ENCODE measurements around the gene MCOLN1. TPM values are rescaled to one million over a fixed set of nuclear protein-coding genes. Genes with fewer than 3 reads are reported as not detected.

MCOLN1 gene
- total RNA-seq, 1 experiment from 2014 or later = 10.2 TPM

- Histone ChIP-seq H3K27me3 (ENCODE audit: low read length) (no peaks in the 10 kb centered on the region), H3K4me3 (ENCODE audit: low read length) (no peak overlapping the region), H4K20me1 (ENCODE audit: low read length) (no peaks in the 10 kb centered on the region), H2AFZ (ENCODE audit: low read length) (no peak overlapping the region), H3K27ac (ENCODE audit: low read length) (no peak overlapping the region), H3K79me2 (ENCODE audit: low read length) (no peaks in the 10 kb centered on the region), H3K4me1 (ENCODE audit: insufficient read depth, low read length) (no peaks in the 10 kb centered on the region), H3F3A (ENCODE audit: low read length, unreplicated experiment) (no peaks in the 10 kb centered on the region), H3K9me2 (replicated peaks; ENCODE audit: low read length) (no peaks in the 10 kb centered on the region), H3K9me3 (ENCODE audit: low read length) (no peaks in the 10 kb centered on the region), H3K9ac (ENCODE audit: low read length) (no peak overlapping the region), H3K4me2 (ENCODE audit: low read length) (no peak overlapping the region), H3K36me3 (ENCODE audit: low read depth, low read length) (peaks cover 35% of the 10 kb centered on the region)
- TF ChIP-seq CTCF (conservative IDR thresholded peaks at IDR 0.05; ENCODE audit: low read depth, low read length) (no peak), EZH2phosphoT487 (IDR thresholded peaks at IDR 0.05; ENCODE audit: borderline replicate concordance, low read length) (no peak), EZH2 (IDR thresholded peaks at IDR 0.05; ENCODE audit: low read length, unreplicated experiment) (no peak)
- ChIA-PET POLR2A (ENCODE audit: unreplicated experiment) (no interaction called here), CTCF (no interaction called here)
- intact Hi-C loops (cut with micrococcal nuclease) = no loop called here
- no peak for DNase-seq
- ATAC-seq = no peak
- no TSS peak for BruUV-seq (replicated peaks)
Measured at GRCh38 chr19:7545300-7545699, 22.9 kb downstream of the MCOLN1 start.

- Histone ChIP-seq H3K4me3 (ENCODE audit: low read length) (no peak overlapping the region), H3K27me3 (ENCODE audit: low read length) (no peaks in the 10 kb centered on the region), H3K4me1 (ENCODE audit: insufficient read depth, low read length) (no peaks in the 10 kb centered on the region), H3K36me3 (ENCODE audit: low read depth, low read length) (peaks cover 36% of the 10 kb centered on the region), H3F3A (ENCODE audit: low read length, unreplicated experiment) (no peaks in the 10 kb centered on the region), H3K9me3 (ENCODE audit: low read length) (no peaks in the 10 kb centered on the region), H2AFZ (ENCODE audit: low read length) (no peak overlapping the region), H3K79me2 (ENCODE audit: low read length) (no peaks in the 10 kb centered on the region), H3K9ac (ENCODE audit: low read length) (no peak overlapping the region), H3K9me2 (replicated peaks; ENCODE audit: low read length) (no peaks in the 10 kb centered on the region), H4K20me1 (ENCODE audit: low read length) (no peaks in the 10 kb centered on the region), H3K27ac (ENCODE audit: low read length) (no peak overlapping the region), H3K4me2 (ENCODE audit: low read length) (no peak overlapping the region)
- BruUV-seq (replicated peaks) = no TSS peak
- ChIA-PET CTCF (no interaction called here), POLR2A (ENCODE audit: unreplicated experiment) (no interaction called here)
- no peak for DNase-seq
- ATAC-seq = no peak
- intact Hi-C loops (cut with micrococcal nuclease) = no loop called here
- TF ChIP-seq EZH2 (IDR thresholded peaks at IDR 0.05; ENCODE audit: low read length, unreplicated experiment) (no peak), EZH2phosphoT487 (IDR thresholded peaks at IDR 0.05; ENCODE audit: borderline replicate concordance, low read length) (no peak), CTCF (conservative IDR thresholded peaks at IDR 0.05; ENCODE audit: low read depth, low read length) (no peak)
Measured at GRCh38 chr19:7545904-7546303, 23.5 kb downstream of the MCOLN1 start.

GRCh38 chr19:7547159-7547558, 24.7 kb downstream of the MCOLN1 start:
- ATAC-seq (no peak), DNase-seq (no peak)
- H3K9me2 ChIP-seq (replicated peaks; ENCODE audit: low read length) = no peaks in the 10 kb centered on the region
- no peaks in the 10 kb centered on the region for H3K9me3 ChIP-seq (ENCODE audit: low read length)
- peaks cover 25% of the 10 kb centered on the region for H3K36me3 ChIP-seq (ENCODE audit: low read depth, low read length)
- H3K79me2 ChIP-seq (ENCODE audit: low read length) = no peaks in the 10 kb centered on the region
- H3K4me3 ChIP-seq (ENCODE audit: low read length) = no peak overlapping the region
- no peak overlapping the region for H3K9ac ChIP-seq (ENCODE audit: low read length)
- H3K4me1 ChIP-seq (ENCODE audit: insufficient read depth, low read length) = no peaks in the 10 kb centered on the region
- no TSS peak for BruUV-seq (replicated peaks)
- H3K27ac ChIP-seq (ENCODE audit: low read length) = no peak overlapping the region
- H3K27me3 ChIP-seq (ENCODE audit: low read length) = no peaks in the 10 kb centered on the region
- H2AFZ ChIP-seq (ENCODE audit: low read length) = no peak overlapping the region
- H4K20me1 ChIP-seq (ENCODE audit: low read length) = no peaks in the 10 kb centered on the region
- ChIA-PET POLR2A (ENCODE audit: unreplicated experiment) (no interaction called here), CTCF (no interaction called here)
- H3F3A ChIP-seq (ENCODE audit: low read length, unreplicated experiment) = no peaks in the 10 kb centered on the region
- intact Hi-C loops (cut with micrococcal nuclease) = no loop called here
- H3K4me2 ChIP-seq (ENCODE audit: low read length) = no peak overlapping the region
- TF ChIP-seq EZH2phosphoT487 (IDR thresholded peaks at IDR 0.05; ENCODE audit: borderline replicate concordance, low read length) (no peak), CTCF (conservative IDR thresholded peaks at IDR 0.05; ENCODE audit: low read depth, low read length) (no peak), EZH2 (IDR thresholded peaks at IDR 0.05; ENCODE audit: low read length, unreplicated experiment) (no peak)

All from PC-3 (cell line).